GM21390 (cell line): ENCODE measurements around the gene KAZN.

ENCODE experiments used
- ATAC-seq: cut with Tn5 transposase; IDR thresholded peaks from one replicate; pipeline ENCODE4 v1.9.1; 2021; ENCODE audit not compliant: unreplicated experiment

Gene KAZN

GRCh38 chr1:14706631-14707030 lies 108.1 kb downstream of the KAZN start:
- no peak for ATAC-seq

GRCh38 chr1:14707531-14708445 lies 109.3 kb downstream of the KAZN start:
- ATAC-seq = no peak

DNA sequence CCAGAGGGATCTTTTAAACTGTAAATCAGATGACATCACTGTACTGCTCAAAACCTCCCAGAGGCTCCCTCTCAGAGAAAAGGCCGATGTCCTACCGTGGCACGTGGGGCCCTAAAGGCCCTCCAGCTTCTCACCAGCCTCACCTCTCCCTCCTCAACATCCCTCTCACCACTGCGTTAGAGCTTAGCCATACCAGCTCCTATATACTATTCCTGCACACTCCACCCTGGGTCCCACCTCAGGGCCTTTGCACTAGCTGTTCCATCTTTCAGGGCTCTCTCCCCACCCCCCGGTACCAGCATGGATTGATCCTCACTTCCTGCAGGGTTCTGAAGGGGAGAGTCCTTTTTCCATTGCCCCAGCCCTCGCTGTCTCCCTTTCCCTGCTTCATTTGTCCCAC lies 111.8 kb downstream of the KAZN start:
- ATAC-seq = no peak

DNA sequence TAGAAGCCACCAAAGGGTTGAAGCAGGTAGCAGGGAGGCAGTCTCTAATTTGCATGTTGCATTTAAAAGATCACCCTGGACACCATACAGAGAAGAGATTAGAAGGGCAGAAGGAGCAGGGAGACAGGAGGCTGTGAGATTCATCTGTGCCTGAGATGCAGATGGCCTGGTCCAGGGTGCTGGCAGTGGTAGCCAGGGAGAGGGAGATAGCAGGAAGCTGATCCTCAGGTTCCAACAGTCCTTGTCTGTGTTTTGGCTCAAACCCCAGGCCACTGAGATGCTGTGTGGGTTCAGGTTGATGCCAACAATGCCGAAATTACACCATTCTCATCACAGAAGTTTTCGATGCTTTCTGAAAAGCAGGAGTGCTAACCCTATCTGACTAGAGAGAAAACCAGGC lies 113.7 kb downstream of the KAZN start:
- no peak for ATAC-seq

GRCh38 chr1:14713077-14713476 lies 114.6 kb downstream of the KAZN start:
- ATAC-seq = no peak

- ATAC-seq = no peak
These were observed 116.8 kb downstream of the KAZN start for GRCh38 chr1:14715266-14715665.

DNA sequence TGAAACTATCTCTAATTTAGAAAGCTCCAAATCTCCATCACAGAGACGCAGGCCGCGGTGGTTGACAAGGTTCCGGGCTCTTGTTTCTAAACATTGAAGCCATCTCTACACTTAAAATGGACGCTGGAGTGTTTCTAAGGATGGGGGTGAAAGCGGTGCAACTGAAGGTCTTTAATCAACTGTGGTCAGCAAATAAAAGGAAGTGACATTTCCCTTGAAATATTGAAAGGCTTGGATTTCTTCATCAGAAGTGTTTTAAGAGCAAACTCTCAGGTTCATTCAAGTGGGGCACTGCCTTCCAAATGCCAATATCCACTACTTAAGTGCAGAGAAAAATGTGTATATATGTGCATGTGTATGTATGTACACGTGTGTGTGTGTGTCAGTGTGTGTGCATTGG lies 117.3 kb downstream of the KAZN start:
- ATAC-seq = no peak

- ATAC-seq = no peak
These were observed 118.0 kb downstream of the KAZN start for GRCh38 chr1:14716474-14716873.

DNA sequence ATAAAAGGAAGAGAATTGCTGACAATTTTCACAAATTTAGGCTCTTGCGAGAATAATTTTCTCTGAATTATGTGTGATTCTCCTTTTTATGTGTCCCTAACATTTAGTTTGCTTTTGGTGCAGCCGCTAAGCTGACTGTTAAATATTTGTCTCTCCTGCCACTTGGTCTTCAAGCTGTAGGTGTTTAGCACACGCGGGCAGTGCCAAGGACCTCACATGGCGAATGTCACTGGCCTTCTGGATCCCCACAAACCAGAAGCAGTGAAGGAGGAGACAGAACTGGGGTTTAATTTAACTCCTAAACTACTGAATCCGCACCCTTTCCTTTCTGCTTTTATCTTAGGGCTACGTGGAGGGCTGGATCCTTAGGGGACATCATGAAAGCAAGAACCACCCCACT lies 120.0 kb downstream of the KAZN start:
- ATAC-seq = no peak

GRCh38 chr1:14723401-14723800 lies 124.9 kb downstream of the KAZN start:
- ATAC-seq = no peak

GRCh38 chr1:14724246-14724645 lies 125.8 kb downstream of the KAZN start:
- no peak for ATAC-seq

GRCh38 chr1:14724678-14725077 lies 126.2 kb downstream of the KAZN start:
- no peak for ATAC-seq

- no peak for ATAC-seq
These were observed 126.8 kb downstream of the KAZN start for GRCh38 chr1:14725238-14725637.

GRCh38 chr1:14725695-14726094 lies 127.2 kb downstream of the KAZN start:
- no peak for ATAC-seq

DNA sequence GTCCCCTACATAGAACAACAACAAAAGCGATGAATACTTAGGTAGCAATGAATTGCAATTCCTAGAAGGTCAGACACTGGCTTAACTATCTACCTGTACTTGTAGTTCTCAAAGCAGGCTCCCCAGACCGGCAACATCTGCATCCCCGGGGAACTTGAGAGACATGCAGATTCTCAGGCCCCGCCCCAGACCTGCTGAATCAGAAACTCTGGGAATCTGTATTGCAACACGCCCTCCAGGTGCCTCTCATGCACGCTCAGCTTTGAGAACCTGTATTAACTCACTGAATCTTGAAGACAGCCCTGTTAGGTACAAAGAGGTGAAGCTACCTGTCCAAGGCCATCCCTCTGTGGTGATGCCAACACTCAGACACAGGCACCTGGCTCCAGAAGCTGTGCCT lies 128.1 kb downstream of the KAZN start:
- ATAC-seq = no peak

GRCh38 chr1:14728516-14728915 lies 130.0 kb downstream of the KAZN start:
- no peak for ATAC-seq

GRCh38 chr1:14732728-14733047 lies 134.2 kb downstream of the KAZN start:
- ATAC-seq = no peak

DNA sequence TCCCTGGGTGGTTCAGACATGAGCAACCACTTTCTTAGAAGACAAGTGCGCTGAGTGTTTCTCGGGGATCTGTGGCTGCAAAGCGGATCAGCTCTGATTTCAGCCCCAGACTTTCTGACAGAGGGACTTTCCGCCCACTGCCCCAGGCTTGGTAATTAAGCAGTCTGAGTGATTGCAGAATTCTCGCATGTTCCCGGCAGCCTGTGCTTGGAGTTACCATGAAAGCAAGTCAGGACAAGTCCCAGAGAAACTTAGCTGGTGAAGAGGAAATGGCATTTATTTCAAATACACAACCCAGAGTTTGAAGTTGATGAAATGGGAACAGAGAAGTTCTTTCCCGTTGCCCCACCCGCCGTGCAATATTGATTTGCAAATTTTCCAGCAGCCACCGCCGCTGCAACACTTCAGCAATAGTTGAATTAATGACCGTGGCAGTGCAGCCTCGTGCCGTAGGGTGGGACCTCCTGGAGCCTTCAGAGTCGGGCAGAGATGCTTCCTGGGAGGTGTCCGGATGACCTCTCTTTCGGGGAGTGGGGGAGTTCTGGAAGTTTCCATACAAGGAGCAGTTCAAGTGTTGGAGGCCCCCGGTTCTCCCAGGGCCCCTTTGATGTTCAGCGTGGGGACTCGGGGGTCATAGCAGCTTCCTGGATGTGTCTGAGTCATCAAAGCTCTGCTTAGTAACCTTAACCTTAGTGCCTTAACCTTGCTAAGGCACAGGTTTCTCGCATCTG lies 134.7 kb downstream of the KAZN start:
- ATAC-seq = no peak

- ATAC-seq = no peak
These were observed 135.3 kb downstream of the KAZN start for GRCh38 chr1:14733779-14734140.

- ATAC-seq = no peak
These were observed 137.4 kb downstream of the KAZN start for GRCh38 chr1:14735841-14736240.

GRCh38 chr1:14737561-14738094 lies 139.1 kb downstream of the KAZN start:
- ATAC-seq = no peak

DNA sequence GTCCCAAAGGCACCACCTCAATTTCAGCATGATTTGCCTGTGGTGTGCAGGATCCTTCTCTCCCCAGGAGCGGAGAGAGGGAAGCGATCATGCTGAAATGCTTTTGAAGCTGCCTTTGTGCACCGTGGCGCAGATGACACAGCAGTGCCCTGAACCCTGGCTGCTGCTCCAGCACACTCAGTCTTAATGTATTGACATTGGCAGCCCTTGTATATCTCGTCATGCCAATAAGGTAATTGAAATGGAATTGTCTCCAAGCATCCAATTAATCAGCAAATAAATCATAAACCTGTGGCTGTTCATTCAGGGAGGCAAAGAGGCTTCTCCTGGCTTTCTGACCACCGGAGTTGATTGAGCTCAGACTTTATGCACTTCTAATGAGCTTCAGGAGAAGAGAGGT lies 139.8 kb downstream of the KAZN start:
- no peak for ATAC-seq
